GM20431 (cell line): ENCODE results near the gene COLEC12.

Experiments used
- in situ Hi-C: fragments of 300-500 bp; cut with MseI, MboI; formaldehyde crosslinking; loops from one replicate; pipeline ENCODE4 v1.15.0; 2020; ENCODE audit warnings: low sequenced_read_pairs; ENCODE audit not compliant: unreplicated experiment

COLEC12 gene

GRCh38 chr18:500632-501405 lies at the start of gene COLEC12:
Gene COLEC12 (minus strand): TSS chr18:500701. CDS start chr18:500514, 187 bp downstream.
- in situ Hi-C loops, result no loop called here

- in situ Hi-C loops, result no loop called here
Observed at GRCh38 chr18:549967-550366, 49.5 kb upstream of the COLEC12 start.

- in situ Hi-C loops, result no loop called here
Observed at GRCh38 chr18:543447-544078, 43.1 kb upstream of the COLEC12 start.

- in situ Hi-C loops, result no loop called here
Observed at GRCh38 chr18:533995-534601, 33.6 kb upstream of the COLEC12 start.

- in situ Hi-C loops, result no loop called here
Observed at GRCh38 chr18:532632-533031, 32.1 kb upstream of the COLEC12 start.

GRCh38 chr18:532018-532417 lies 31.5 kb upstream of the COLEC12 start:
- in situ Hi-C loops, result no loop called here

- in situ Hi-C loops, result no loop called here
Observed at GRCh38 chr18:527146-527545, 26.6 kb upstream of the COLEC12 start.

- in situ Hi-C loops, result no loop called here
Observed at GRCh38 chr18:526681-527080, 26.2 kb upstream of the COLEC12 start.

- in situ Hi-C loops, result no loop called here
Observed at GRCh38 chr18:525036-525797, 24.7 kb upstream of the COLEC12 start.

GRCh38 chr18:524466-524865 lies 24.0 kb upstream of the COLEC12 start:
- in situ Hi-C loops, result no loop called here

- in situ Hi-C loops, result no loop called here
Observed at GRCh38 chr18:523561-523960, 23.1 kb upstream of the COLEC12 start.

- in situ Hi-C loops, result no loop called here
Observed at GRCh38 chr18:519019-519879, 18.7 kb upstream of the COLEC12 start.

- in situ Hi-C loops, result no loop called here
Observed at GRCh38 chr18:518081-518480, 17.6 kb upstream of the COLEC12 start.

- in situ Hi-C loops, result no loop called here
Observed at GRCh38 chr18:515838-516237, 15.3 kb upstream of the COLEC12 start.

GRCh38 chr18:515156-515815 lies 14.8 kb upstream of the COLEC12 start:
- in situ Hi-C loops, result no loop called here

GRCh38 chr18:513826-514530 lies 13.5 kb upstream of the COLEC12 start:
- in situ Hi-C loops, result no loop called here

- in situ Hi-C loops, result no loop called here
Observed at GRCh38 chr18:512957-513356, 12.5 kb upstream of the COLEC12 start.

GRCh38 chr18:508835-509234 lies 8.3 kb upstream of the COLEC12 start:
- in situ Hi-C loops, result no loop called here

GRCh38 chr18:507636-508035 lies 7.1 kb upstream of the COLEC12 start:
- in situ Hi-C loops, result no loop called here
